Activated naive CD8-positive, alpha-beta T cell treated with anti-CD3 and anti-CD28 coated beads, Interleukin-2, amount 50 U/mL, for 24 hours (primary cell): ENCODE measurements around the gene PDE6B.

ENCODE experiments used
- ATAC-seq: fragments of 150-1000 bp; cut with Tn5 transposase; one replicate; pipeline ENCODE4 v1.10.0; 2021
- DNase-seq: peaks from one replicate; pipeline ENCODE4 v3.0.0; 2021
- H3K27ac Mint-ChIP-seq: one replicate; pipeline ENCODE4 v1.8.0; 2021; ENCODE audit warnings: mild to moderate bottlenecking, mixed read lengths
- H3K27me3 Mint-ChIP-seq: one replicate; pipeline ENCODE4 v1.8.0; 2021; ENCODE audit warnings: mixed read lengths
- H3K36me3 Mint-ChIP-seq: one replicate; pipeline ENCODE4 v1.8.0; 2021; ENCODE audit warnings: low read depth, mixed read lengths
- H3K4me1 Mint-ChIP-seq: one replicate; pipeline ENCODE4 v1.8.0; 2021; ENCODE audit warnings: mixed read lengths
- H3K4me3 Mint-ChIP-seq: one replicate; pipeline ENCODE4 v1.8.0; 2021; ENCODE audit warnings: mild to moderate bottlenecking, moderate library complexity, mixed read lengths
- H3K9me3 Mint-ChIP-seq: one replicate; pipeline ENCODE4 v1.8.0; 2021; ENCODE audit warnings: mixed read lengths

PDE6B gene

DNA sequence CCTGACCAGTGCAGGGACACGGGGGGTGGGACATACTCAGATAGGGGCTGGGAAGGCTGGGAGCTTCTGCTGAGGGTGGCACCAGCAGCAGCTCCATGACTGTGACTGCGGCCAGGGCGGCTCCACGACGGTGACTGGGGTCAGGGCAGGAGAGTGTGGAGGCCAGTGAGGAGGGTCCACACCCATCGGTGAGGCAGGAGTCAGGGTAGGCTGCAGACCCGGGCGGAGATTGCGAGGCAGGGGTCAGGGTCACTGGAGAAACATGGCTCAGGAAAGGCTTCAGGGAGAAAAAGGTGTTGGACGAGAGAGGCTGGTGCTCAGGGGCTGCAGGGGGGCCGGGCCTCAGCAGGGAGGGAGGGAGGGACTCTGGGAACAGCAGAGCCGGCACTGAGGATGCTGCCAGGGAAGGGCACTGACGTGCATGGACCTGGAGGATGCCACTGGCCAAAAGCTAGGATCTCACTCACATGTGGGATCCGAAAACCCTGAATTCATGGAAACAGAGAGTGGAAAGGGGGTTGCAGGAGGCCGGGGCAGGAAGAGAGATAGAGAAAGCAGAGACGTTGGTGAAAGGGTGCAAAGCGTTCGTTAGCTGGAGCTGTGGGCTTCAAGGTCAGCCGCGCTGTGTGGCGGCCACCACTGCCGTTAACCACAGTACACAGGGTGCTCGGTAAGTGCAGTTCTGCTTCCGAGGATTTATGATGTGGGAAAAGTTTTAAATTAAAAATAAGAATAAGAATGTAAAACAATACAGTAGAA lies 26.7 kb downstream of the PDE6B start:
- Mint-ChIP-seq H3K9me3 (no peaks in the 10 kb centered on the region), H3K27ac (no peak overlapping the region)

DNA sequence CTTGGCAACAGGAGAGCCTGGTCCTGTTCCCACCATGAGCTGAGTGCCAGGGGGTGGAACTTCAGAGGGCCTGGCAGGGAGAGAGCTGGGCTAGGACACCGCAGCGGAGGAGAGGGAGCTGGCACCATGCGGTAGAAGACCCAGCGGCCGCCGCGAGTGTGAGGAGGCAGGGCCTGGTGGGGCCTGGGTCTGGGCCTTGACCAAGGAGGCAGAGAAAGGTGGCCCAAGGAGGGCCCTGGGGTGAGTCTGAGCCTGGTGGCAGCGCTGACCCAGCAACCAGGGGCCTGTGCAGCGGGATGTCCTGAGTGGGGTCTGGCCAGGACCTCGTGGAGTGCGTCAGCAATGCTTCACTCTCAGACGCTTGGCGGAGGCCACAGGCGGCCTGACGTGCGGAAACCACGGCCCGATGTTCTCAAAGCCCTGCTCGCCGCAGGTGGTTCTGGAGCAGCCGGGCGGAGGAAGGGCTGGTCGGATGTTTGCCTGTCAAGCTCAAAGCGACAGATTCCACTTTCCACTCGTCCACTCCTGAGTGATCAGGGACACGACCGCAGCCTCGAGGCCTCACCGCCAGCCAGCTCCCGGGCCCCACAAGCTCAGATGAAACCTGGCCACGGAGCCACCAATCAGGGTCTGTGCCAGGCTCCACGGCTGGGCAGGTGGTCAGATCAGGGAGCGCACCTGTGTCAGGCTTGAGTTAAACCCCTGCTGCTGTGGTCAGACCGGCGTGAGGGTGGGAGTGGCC lies 27.9 kb downstream of the PDE6B start:
- Mint-ChIP-seq H3K4me1 (no peaks in the 10 kb centered on the region), H3K27me3 (peaks cover 2% of the 10 kb centered on the region)
- ATAC-seq: no peak

More for the DNA sequence above, 26.7 kb downstream of the PDE6B start:
- no peak overlapping the region for H3K4me3 Mint-ChIP-seq
- H3K36me3 Mint-ChIP-seq: no peaks in the 10 kb centered on the region
- H3K27me3 Mint-ChIP-seq: peaks cover 2% of the 10 kb centered on the region
- no peaks in the 10 kb centered on the region for H3K4me1 Mint-ChIP-seq
- no peak for ATAC-seq
- no peak for DNase-seq

DNA sequence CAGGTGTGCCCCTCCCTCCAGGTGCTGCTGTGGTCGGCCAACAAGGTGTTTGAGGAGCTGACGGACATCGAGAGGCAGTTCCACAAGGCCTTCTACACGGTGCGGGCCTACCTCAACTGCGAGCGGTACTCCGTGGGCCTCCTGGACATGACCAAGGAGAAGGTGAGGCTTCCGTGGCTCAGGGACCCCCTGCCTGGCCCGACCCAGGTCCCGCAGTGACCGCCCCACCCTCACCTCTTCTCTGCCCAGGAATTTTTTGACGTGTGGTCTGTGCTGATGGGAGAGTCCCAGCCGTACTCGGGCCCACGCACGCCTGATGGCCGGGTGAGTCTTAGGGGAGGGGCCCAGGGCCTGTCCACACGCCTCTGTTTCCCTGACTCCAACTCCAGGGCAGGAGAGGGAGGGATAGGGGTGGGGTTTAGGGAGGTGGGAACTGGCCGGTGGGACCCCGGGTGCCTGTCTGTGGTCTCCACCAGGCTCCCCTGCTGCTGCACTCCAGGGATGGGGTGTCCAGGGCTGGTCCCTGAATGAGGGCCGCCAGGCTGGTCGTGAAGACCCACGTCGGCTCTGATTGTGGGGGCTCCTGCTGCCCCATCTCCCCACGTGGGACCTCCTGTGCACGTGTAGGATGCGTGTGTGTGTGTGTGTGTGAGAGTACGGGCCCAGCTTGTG lies 28.6 kb downstream of the PDE6B start:
- Mint-ChIP-seq H3K27ac (no peak overlapping the region), H3K9me3 (no peaks in the 10 kb centered on the region), H3K36me3 (no peaks in the 10 kb centered on the region), H3K4me3 (no peak overlapping the region), H3K4me1 (no peaks in the 10 kb centered on the region), H3K27me3 (peaks cover 2% of the 10 kb centered on the region)
- DNase-seq: no peak
- peak; percentile 3 for ATAC-seq

More for the DNA sequence above, 27.9 kb downstream of the PDE6B start:
- Mint-ChIP-seq H3K27ac (no peak overlapping the region), H3K4me3 (no peak overlapping the region), H3K9me3 (no peaks in the 10 kb centered on the region), H3K36me3 (no peaks in the 10 kb centered on the region)
- DNase-seq: no peak

DNA sequence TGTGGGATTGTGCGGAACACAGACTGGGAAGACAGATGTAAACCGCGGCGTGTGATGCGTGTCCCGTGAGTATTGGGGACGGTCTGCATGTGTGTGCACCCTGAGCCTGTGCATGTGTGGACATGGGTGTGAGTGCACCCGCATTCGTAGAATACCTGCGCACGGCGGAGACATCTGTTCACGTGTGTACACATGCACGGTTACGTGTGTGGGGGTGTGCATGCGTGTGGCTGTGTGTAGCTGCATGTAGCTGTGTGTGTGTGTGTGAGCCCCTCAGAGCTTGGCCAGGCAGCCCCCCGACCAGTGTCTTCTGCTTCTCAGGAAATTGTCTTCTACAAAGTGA lies 29.1 kb downstream of the PDE6B start:
- peaks cover 2% of the 10 kb centered on the region for H3K27me3 Mint-ChIP-seq
- no peak overlapping the region for H3K4me3 Mint-ChIP-seq
- no peak for DNase-seq
- no peak overlapping the region for H3K27ac Mint-ChIP-seq
- H3K36me3 Mint-ChIP-seq: no peaks in the 10 kb centered on the region
- no peaks in the 10 kb centered on the region for H3K9me3 Mint-ChIP-seq
- ATAC-seq: peak; percentile 13
- H3K4me1 Mint-ChIP-seq: no peaks in the 10 kb centered on the region

DNA sequence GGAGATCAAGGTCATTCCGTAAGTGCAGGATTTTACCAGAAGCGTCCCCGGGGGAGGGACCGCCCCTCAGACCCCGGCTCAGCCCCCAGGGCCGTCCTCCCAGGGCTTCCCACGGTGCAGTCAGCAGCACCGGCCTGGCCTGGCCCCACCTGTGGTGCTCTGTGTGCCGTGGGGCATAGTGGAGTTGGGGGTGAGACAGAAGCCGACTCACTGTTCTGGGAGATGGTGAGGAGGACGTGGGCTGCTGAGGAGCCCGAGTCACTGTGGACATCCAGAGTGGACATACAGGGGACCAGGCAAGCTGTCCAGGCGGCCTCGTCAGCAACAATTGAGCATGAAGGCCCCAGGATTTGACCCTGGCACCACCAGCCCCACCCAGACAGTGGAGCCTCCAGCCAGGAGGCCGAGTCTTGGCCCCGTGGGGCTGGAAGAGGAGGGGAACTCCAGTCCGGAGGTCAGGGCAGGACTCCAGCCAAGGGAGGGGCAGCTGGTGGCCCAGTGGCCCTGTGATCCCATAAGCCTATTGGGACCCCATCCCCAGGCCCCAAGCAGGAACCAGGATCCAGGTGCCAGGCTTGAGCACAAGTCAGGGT lies 29.6 kb downstream of the PDE6B start:
- no peak for DNase-seq
- ATAC-seq: no peak
- H3K4me1 Mint-ChIP-seq: no peaks in the 10 kb centered on the region
- H3K9me3 Mint-ChIP-seq: no peaks in the 10 kb centered on the region
- no peak overlapping the region for H3K27ac Mint-ChIP-seq
- no peak overlapping the region for H3K4me3 Mint-ChIP-seq
- peaks cover under 1% of the 10 kb centered on the region for H3K36me3 Mint-ChIP-seq
- H3K27me3 Mint-ChIP-seq: peaks cover 2% of the 10 kb centered on the region

GRCh38 chr4:655464-656151 lies 30.2 kb downstream of the PDE6B start:
- H3K27me3 Mint-ChIP-seq: peaks cover 2% of the 10 kb centered on the region

GRCh38 chr4:656436-657337 lies 31.3 kb downstream of the PDE6B start:
- Mint-ChIP-seq H3K27ac (no peak overlapping the region), H3K36me3 (peaks cover 6% of the 10 kb centered on the region), H3K27me3 (peaks cover 2% of the 10 kb centered on the region), H3K9me3 (no peaks in the 10 kb centered on the region), H3K4me3 (no peak overlapping the region), H3K4me1 (no peaks in the 10 kb centered on the region)
- DNase-seq (no peak), ATAC-seq (no peak)

More at GRCh38 chr4:655464-656151, 30.2 kb downstream of the PDE6B start:
- Mint-ChIP-seq H3K4me1 (no peaks in the 10 kb centered on the region), H3K27ac (no peak overlapping the region), H3K36me3 (peaks cover 3% of the 10 kb centered on the region), H3K9me3 (no peaks in the 10 kb centered on the region), H3K4me3 (no peak overlapping the region)
- no peak for ATAC-seq
- no peak for DNase-seq

DNA sequence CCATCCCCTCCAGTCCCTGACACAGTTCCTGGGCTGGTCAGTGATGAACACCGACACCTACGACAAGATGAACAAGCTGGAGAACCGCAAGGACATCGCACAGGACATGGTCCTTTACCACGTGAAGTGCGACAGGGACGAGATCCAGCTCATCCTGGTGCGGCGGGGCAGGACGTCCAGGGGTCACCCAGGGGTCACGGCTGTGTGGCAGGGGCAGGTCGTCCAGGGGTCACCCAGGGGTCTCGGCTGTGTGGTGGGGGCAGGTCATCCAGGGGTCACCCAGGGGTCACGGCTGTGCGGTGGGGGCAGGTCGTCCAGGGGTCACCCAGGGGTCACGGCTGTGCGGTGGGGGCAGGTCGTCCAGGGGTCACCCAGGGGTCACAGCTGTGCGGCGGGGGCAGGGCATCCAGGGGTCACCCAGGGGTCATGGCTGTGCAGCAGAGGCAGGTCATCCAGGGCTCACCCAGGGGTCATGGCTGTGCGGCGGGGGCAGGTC lies 32.0 kb downstream of the PDE6B start:
- no peak for ATAC-seq
- H3K9me3 Mint-ChIP-seq: no peaks in the 10 kb centered on the region
- H3K27ac Mint-ChIP-seq: no peak overlapping the region
- no peak overlapping the region for H3K4me3 Mint-ChIP-seq
- no peak for DNase-seq
- no peaks in the 10 kb centered on the region for H3K4me1 Mint-ChIP-seq
- H3K36me3 Mint-ChIP-seq: peaks cover 6% of the 10 kb centered on the region
- no peaks in the 10 kb centered on the region for H3K27me3 Mint-ChIP-seq

GRCh38 chr4:657834-658667 lies 32.7 kb downstream of the PDE6B start:
- DNase-seq (no peak), ATAC-seq (no peak)
- H3K27me3 Mint-ChIP-seq: no peaks in the 10 kb centered on the region
- H3K27ac Mint-ChIP-seq: no peak overlapping the region
- H3K9me3 Mint-ChIP-seq: no peaks in the 10 kb centered on the region
- H3K4me3 Mint-ChIP-seq: no peak overlapping the region
- H3K4me1 Mint-ChIP-seq: peaks cover 1% of the 10 kb centered on the region
- peaks cover 6% of the 10 kb centered on the region for H3K36me3 Mint-ChIP-seq

- peaks cover 2% of the 10 kb centered on the region for H3K4me1 Mint-ChIP-seq
- ATAC-seq: no peak
- peaks cover 6% of the 10 kb centered on the region for H3K36me3 Mint-ChIP-seq
- H3K27me3 Mint-ChIP-seq: no peaks in the 10 kb centered on the region
- no peak for DNase-seq
- no peak overlapping the region for H3K27ac Mint-ChIP-seq
- no peaks in the 10 kb centered on the region for H3K9me3 Mint-ChIP-seq
- H3K4me3 Mint-ChIP-seq: no peak overlapping the region
Measured at GRCh38 chr4:658681-659667, 33.6 kb downstream of the PDE6B start.

GRCh38 chr4:659851-660250 lies 34.5 kb downstream of the PDE6B start:
- DNase-seq (no peak), ATAC-seq (no peak)
- no peak overlapping the region for H3K4me3 Mint-ChIP-seq
- H3K36me3 Mint-ChIP-seq: peaks cover 6% of the 10 kb centered on the region
- H3K27ac Mint-ChIP-seq: no peak overlapping the region
- peaks cover 10% of the 10 kb centered on the region for H3K4me1 Mint-ChIP-seq
- no peaks in the 10 kb centered on the region for H3K9me3 Mint-ChIP-seq
- no peaks in the 10 kb centered on the region for H3K27me3 Mint-ChIP-seq

DNA sequence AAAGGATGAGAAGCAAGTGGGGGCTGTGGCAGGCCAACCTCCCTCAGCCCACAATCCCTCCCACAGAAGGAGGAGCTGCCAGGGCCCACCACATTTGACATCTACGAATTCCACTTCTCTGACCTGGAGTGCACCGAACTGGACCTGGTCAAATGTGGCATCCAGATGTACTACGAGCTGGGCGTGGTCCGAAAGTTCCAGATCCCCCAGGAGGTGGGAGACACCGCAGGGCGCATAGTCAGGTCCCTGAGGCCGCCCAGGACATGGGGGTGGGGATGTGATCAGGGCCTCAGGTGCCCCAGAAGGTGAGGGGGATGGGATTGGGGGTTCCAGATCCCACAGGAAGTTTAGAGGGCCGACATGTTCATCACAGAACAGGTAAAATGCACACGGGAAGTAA lies 35.0 kb downstream of the PDE6B start:
- H3K27me3 Mint-ChIP-seq: no peaks in the 10 kb centered on the region
- H3K4me3 Mint-ChIP-seq: no peak overlapping the region
- no peaks in the 10 kb centered on the region for H3K9me3 Mint-ChIP-seq
- DNase-seq: no peak
- H3K4me1 Mint-ChIP-seq: peaks cover 13% of the 10 kb centered on the region
- H3K27ac Mint-ChIP-seq: no peak overlapping the region
- H3K36me3 Mint-ChIP-seq: peaks cover 6% of the 10 kb centered on the region
- no peak for ATAC-seq
